GM23248 (cell line): ENCODE measurements around the gene CCDC157.

Experiments used
- EZH2 ChIP-seq: fragments of 200-600 bp; sonication (generic); IDR thresholded peaks from 2 replicates; pipeline ENCODE4 v1.6.1; 2018; ENCODE audit warnings: antibody characterized with exemption, mild to moderate bottlenecking; ENCODE audit not compliant: insufficient read depth, poor library complexity, severe bottlenecking
- EZH2phosphoT487 ChIP-seq: fragments of 200-600 bp; sonication (generic); IDR thresholded peaks from 2 replicates; pipeline ENCODE4 v1.6.1; 2018; ENCODE audit warnings: antibody characterized with exemption, moderate library complexity, mild to moderate bottlenecking, low read depth; ENCODE audit not compliant: insufficient read depth

- TF ChIP-seq EZH2 (no peak), EZH2phosphoT487 (no peak)
These were observed 48.1 kb upstream of the CCDC157 start for GRCh38 chr22:30308518-30309230.
